Natural killer cell (primary cell): ENCODE measurements around the gene OGFR. TPM values are rescaled to one million over a fixed set of nuclear protein-coding genes. Genes with fewer than 3 reads are reported as not detected.

ENCODE experiments used
- ATAC-seq, 3 donors: fragments of 150-1000 bp in 2 of 3; fragments of 200-7000 bp in 1 of 3; cut with Tn5 transposase; 1 replicate in 1 of 3; 2 replicates in 2 of 3; pipeline ENCODE4 v1.10.0; 2021; ENCODE audit warnings: mild to moderate bottlenecking in 2 of 3, moderate library complexity in 2 of 3
- DNase-seq, 2 donors: peaks; one replicate each; pipeline versions ENCODE4 v3.0.0 to v3.0.0-alpha.2; 2013 to 2021; ENCODE audit warnings: mixed read lengths in 1 of 2
- H3K27ac ChIP-seq: one replicate; pipeline ENCODE4 v1.5.1; 2013; ENCODE audit warnings: mild to moderate bottlenecking, low read length
- H3K27me3 ChIP-seq: one replicate; pipeline ENCODE4 v1.6.1; 2013; ENCODE audit warnings: low read length; ENCODE audit not compliant: control insufficient read depth, insufficient read depth
- H3K36me3 ChIP-seq: one replicate; pipeline ENCODE4 v1.6.1; 2013; ENCODE audit warnings: low read length; ENCODE audit not compliant: control insufficient read depth, insufficient read depth
- H3K4me1 ChIP-seq: one replicate; pipeline ENCODE4 v1.6.1; 2013; ENCODE audit warnings: low read length; ENCODE audit not compliant: control insufficient read depth, insufficient read depth
- H3K4me3 ChIP-seq: one replicate; pipeline ENCODE4 v1.5.1; 2013; ENCODE audit warnings: low read length
- H3K9me3 ChIP-seq: one replicate; pipeline ENCODE4 v1.6.1; 2013; ENCODE audit warnings: low read length; ENCODE audit not compliant: control insufficient read depth, insufficient read depth
- H3K27ac Mint-ChIP-seq, 2 donors: one replicate each; pipeline ENCODE4 v1.8.0; 2022; ENCODE audit warnings: mild to moderate bottlenecking in 2 of 2, mixed read lengths in 2 of 2, moderate library complexity in 1 of 2
- H3K27me3 Mint-ChIP-seq, 2 donors: one replicate each; pipeline ENCODE4 v1.8.0; 2022; ENCODE audit warnings: low read depth in 2 of 2, mixed read lengths in 2 of 2
- H3K36me3 Mint-ChIP-seq: one replicate; pipeline ENCODE4 v1.8.0; 2022; ENCODE audit warnings: mixed read lengths
- H3K4me1 Mint-ChIP-seq, 2 donors: one replicate each; pipeline ENCODE4 v1.8.0; 2022; ENCODE audit warnings: mixed read lengths in 2 of 2
- H3K4me3 Mint-ChIP-seq: one replicate; pipeline ENCODE4 v1.8.0; 2022; ENCODE audit warnings: mild to moderate bottlenecking, moderate library complexity, mixed read lengths
- H3K9me3 Mint-ChIP-seq, 2 donors: one replicate each; pipeline ENCODE4 v1.8.0; 2022; ENCODE audit warnings: mixed read lengths in 2 of 2
- CTCF ChIP-seq: fragments of 200-600 bp; IDR thresholded peaks from one replicate; pipeline ENCODE4 v1.8.0; 2022; ENCODE audit warnings: antibody characterized with exemption
- WGBS: methylation state at CpG from one replicate; pipeline ENCODE4 v1.1.7; 2013; ENCODE audit warnings: missing lambda C conversion rate; ENCODE audit not compliant: insufficient coverage; 5-methylcytosine and 5-hydroxymethylcytosine counted together
- intact Hi-C: fragments of 100-400 bp; cut with micrococcal nuclease; formaldehyde crosslinking; loops from one replicate; pipeline ENCODE4 v1.14.2; 2022
- total RNA-seq, 4 donors: library from RNA; stranded (reverse); fragments of 120-200 nt in 1 of 4; gene quantifications; one replicate each; pipeline versions ENCODE4 v1.2.3 to v1.2.4, GENCODE V29; 2013 to 2022

Gene OGFR
- 10 to 100 TPM; 71.0 to 84.0 (median 83.0) TPM for total RNA-seq
- total RNA-seq (2013) = 63.9 TPM

GRCh38 chr20:62804627-62805154 lies at the start of gene OGFR:
TSS of gene OGFR (plus strand) at chr20:62804835. CDS start at chr20:62804860, 25 bp downstream.
- no peaks in the 10 kb centered on the region for H3K27me3 ChIP-seq
- H3K36me3 ChIP-seq = peaks cover 34% of the 10 kb centered on the region
- no peaks in the 10 kb centered on the region for H3K27me3 Mint-ChIP-seq
- no peaks in the 10 kb centered on the region for H3K36me3 Mint-ChIP-seq
- H3K27ac ChIP-seq = peak within 1 kb of the TSS; percentile 79
- H3K4me1 Mint-ChIP-seq = peaks cover 5 to 23% of the 10 kb centered on the region in 2 donors
- TF ChIP-seq CTCF = no peak
- ATAC-seq (peak; percentile 73 to 80 (median 74)), DNase-seq (peak; percentile 71 to 89)
- peaks cover 47% of the 10 kb centered on the region for H3K4me1 ChIP-seq
- under 1% methylated on average over 77 of the region's 77 CpGs for WGBS
- H3K4me3 ChIP-seq = peak within 1 kb of the TSS; percentile 67
- peak within 1 kb of the TSS; percentile 93 to 94 for H3K27ac Mint-ChIP-seq
- peak within 1 kb of the TSS; percentile 96 for H3K4me3 Mint-ChIP-seq
- intact Hi-C loops = loop anchor here (1.0 to 10.0 kb wide), 2 partner anchors 10 to 130 kb away; partner anchors contain the start of gene GID8
- H3K9me3 Mint-ChIP-seq = no peaks in the 10 kb centered on the region
- no peaks in the 10 kb centered on the region for H3K9me3 ChIP-seq

- TF ChIP-seq CTCF = no peak
These were observed 49.7 kb upstream of the OGFR start for GRCh38 chr20:62754991-62755356.

DNA sequence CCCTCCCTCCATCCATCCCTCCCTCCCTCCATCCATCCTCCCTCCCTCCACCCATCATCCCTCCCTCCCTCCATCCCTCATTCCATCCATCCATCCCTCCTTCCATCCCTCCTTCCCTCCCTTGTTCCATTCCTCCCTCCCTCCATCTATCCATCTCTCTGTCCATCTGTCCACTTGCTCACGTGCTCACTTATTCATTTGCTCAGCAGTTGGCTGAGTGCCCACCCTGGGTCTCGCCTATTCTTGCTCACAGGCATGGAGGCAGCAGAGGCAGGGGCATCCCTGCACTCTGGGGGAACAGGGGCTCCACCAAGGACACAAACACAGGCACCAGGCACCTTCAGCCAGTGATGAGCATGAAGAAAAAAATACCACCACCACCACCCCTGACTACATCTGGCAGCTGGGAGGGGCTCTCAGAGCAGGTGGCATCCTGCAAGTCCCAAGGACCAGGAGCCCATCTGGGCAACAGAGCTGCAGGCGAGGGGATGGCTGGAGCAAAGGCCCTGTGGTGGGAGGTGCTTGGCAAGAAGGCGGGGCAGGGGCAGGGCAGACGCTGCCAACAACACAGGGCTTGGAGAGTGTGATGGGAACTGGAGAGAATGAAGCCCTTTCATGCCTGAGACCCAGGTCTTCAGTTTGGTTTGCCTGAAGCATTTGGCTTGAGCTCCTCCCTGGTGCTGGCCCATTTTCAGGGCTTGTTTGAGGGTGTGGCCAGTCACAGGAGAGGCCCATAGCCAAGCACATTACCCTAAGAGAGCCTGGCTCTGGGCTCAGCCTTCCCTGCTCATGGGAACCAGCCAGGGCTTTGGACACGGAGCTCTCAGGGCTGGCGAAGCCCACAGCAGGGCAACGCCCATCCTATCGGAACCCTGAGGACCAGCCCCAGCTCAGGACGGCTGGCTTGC lies 48.6 kb upstream of the OGFR start:
- no peaks in the 10 kb centered on the region for H3K9me3 ChIP-seq
- H3K27me3 ChIP-seq = no peaks in the 10 kb centered on the region
- DNase-seq (no peak), ATAC-seq (no peak)
- intact Hi-C loops = no loop called here
- H3K27ac ChIP-seq = no peak overlapping the region
- H3K36me3 ChIP-seq = no peaks in the 10 kb centered on the region
- Mint-ChIP-seq H3K27me3 (peaks cover 0 to 6% of the 10 kb centered on the region in 2 donors), H3K4me1 (no peaks in the 10 kb centered on the region), H3K4me3 (no peak overlapping the region), H3K9me3 (no peaks in the 10 kb centered on the region), H3K36me3 (no peaks in the 10 kb centered on the region), H3K27ac (no peak overlapping the region)
- H3K4me1 ChIP-seq = no peaks in the 10 kb centered on the region
- H3K4me3 ChIP-seq = no peak overlapping the region
- 72% methylated on average over 10 of the region's 10 CpGs for WGBS
- TF ChIP-seq CTCF = no peak

More at GRCh38 chr20:62754991-62755356, 49.7 kb upstream of the OGFR start:
- no peak for DNase-seq
- Mint-ChIP-seq H3K27me3 (peaks cover 0 to 6% of the 10 kb centered on the region in 2 donors), H3K9me3 (no peaks in the 10 kb centered on the region), H3K4me1 (no peaks in the 10 kb centered on the region), H3K27ac (no peak overlapping the region), H3K4me3 (no peak overlapping the region), H3K36me3 (no peaks in the 10 kb centered on the region)
- Histone ChIP-seq H3K27ac (no peak overlapping the region), H3K4me1 (no peaks in the 10 kb centered on the region), H3K4me3 (no peak overlapping the region), H3K27me3 (no peaks in the 10 kb centered on the region), H3K9me3 (no peaks in the 10 kb centered on the region), H3K36me3 (no peaks in the 10 kb centered on the region)
- 93% methylated on average over 1 of the region's 1 CpG for WGBS
- intact Hi-C loops = no loop called here
- ATAC-seq = no peak
